NCI-H128 (cell line): Measurements from ENCODE around the gene UVRAG.

ENCODE experiments used
- DNase-seq: peaks from one replicate; lab custom pipeline; 2025; ENCODE audit not compliant: unreplicated experiment; lab: John Stamatoyannopoulos, UW

UVRAG gene

GRCh38 chr11:76086743-76087635 is 272.0 kb downstream of the UVRAG start:
- no peak for DNase-seq

GRCh38 chr11:76087749-76088148 is 272.7 kb downstream of the UVRAG start:
- no peak for DNase-seq

GRCh38 chr11:76088511-76088910 is 273.5 kb downstream of the UVRAG start:
- DNase-seq: no peak

- DNase-seq: no peak
These were observed 275.2 kb downstream of the UVRAG start for GRCh38 chr11:76090174-76090573.

GRCh38 chr11:76090821-76091220 is 275.8 kb downstream of the UVRAG start:
- no peak for DNase-seq

- no peak for DNase-seq
These were observed 279.7 kb downstream of the UVRAG start for GRCh38 chr11:76094740-76095139.

- DNase-seq: no peak
These were observed 280.9 kb downstream of the UVRAG start for GRCh38 chr11:76095891-76096290.

GRCh38 chr11:76096552-76096951 is 281.5 kb downstream of the UVRAG start:
- no peak for DNase-seq

GRCh38 chr11:76102802-76103201 is 287.8 kb downstream of the UVRAG start:
- no peak for DNase-seq

- no peak for DNase-seq
These were observed 288.4 kb downstream of the UVRAG start for GRCh38 chr11:76103460-76103859.

- DNase-seq: no peak
These were observed 289.3 kb downstream of the UVRAG start for GRCh38 chr11:76104285-76104684.

- no peak for DNase-seq
These were observed 290.6 kb downstream of the UVRAG start for GRCh38 chr11:76105637-76106036.

GRCh38 chr11:76107971-76108370 is 293.0 kb downstream of the UVRAG start:
- DNase-seq: no peak

- DNase-seq: no peak
These were observed 299.2 kb downstream of the UVRAG start for GRCh38 chr11:76114238-76114637.

- DNase-seq: no peak
These were observed 300.5 kb downstream of the UVRAG start for GRCh38 chr11:76115555-76115954.

GRCh38 chr11:76119032-76119431 is 304.0 kb downstream of the UVRAG start:
- no peak for DNase-seq

- DNase-seq: no peak
These were observed 304.8 kb downstream of the UVRAG start for GRCh38 chr11:76119779-76120178.

GRCh38 chr11:76120513-76121101 is 305.6 kb downstream of the UVRAG start:
- DNase-seq: peak; percentile 30

GRCh38 chr11:76123248-76123647 is 308.2 kb downstream of the UVRAG start:
- no peak for DNase-seq

- DNase-seq: no peak
These were observed 310.1 kb downstream of the UVRAG start for GRCh38 chr11:76124905-76125770.

GRCh38 chr11:76129729-76130128 is 314.7 kb downstream of the UVRAG start:
- DNase-seq: no peak

- DNase-seq: no peak
These were observed 316.1 kb downstream of the UVRAG start for GRCh38 chr11:76131142-76131541.
